GM12892 (cell line): Measurements from ENCODE around the gene ARID5A.

ENCODE experiments used
- POLR2AphosphoS5 ChIP-seq: IDR thresholded peaks from 2 replicates; pipeline ENCODE4 v1.6.1; 2011; ENCODE audit warnings: low read depth, low read length, control low read depth
- TAF1 ChIP-seq: IDR thresholded peaks from 2 replicates; pipeline ENCODE4 v1.6.1; 2011; ENCODE audit warnings: low read depth, mild to moderate bottlenecking, control low read depth, low read length, borderline replicate concordance

- TF ChIP-seq POLR2AphosphoS5 (no peak), TAF1 (no peak)
These were observed 14.4 kb downstream of the ARID5A start for GRCh38 chr2:96550787-96551604.
